ENCODE results near the gene ANKRD13D.

DNA sequence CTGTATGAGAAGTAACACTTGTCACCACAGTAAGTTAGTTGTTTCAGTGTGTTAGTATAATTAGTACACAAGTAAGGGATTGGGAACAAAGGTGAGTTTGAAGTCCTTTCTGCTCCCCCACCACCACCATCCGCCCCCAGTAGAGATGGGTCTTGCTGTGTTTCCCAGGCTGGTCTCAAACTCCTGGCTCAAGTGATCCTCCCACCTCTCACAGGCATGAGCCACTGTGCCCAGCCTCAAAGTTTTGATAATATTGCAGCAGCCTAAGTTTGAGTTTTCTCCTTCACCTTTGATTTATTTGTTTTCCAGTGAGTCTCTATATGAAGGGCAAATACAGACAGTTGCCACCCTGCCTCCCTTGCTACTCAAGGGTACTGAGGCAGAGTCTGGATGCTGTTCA lies 46.6 kb upstream of the ANKRD13D start:
- TF ChIP-seq POLR2AphosphoS5 (IDR thresholded peaks at IDR 0.05; ENCODE audit: low read depth, low read length) (no peak), CREB1 (IDR thresholded peaks at IDR 0.05) (no peak), RAD21 (IDR thresholded peaks at IDR 0.05 in 1 of 2, conservative IDR thresholded peaks at IDR 0.05 in 1 of 2; ENCODE audit: low read depth in 2 of 2, low read length in 2 of 2) (no peak), RFX5 (IDR thresholded peaks at IDR 0.05; ENCODE audit: borderline replicate concordance, low read depth, low read length) (no peak)
